Measurements from ENCODE around the gene FYCO1. TPM values are rescaled to one million over a fixed set of nuclear protein-coding genes. Genes with fewer than 3 reads are reported as not detected.

Gene FYCO1
- total RNA-seq, 1 donor from 2014 or later = 26.7 TPM

- TF ChIP-seq CTCF (IDR thresholded peaks at IDR 0.05; ENCODE audit: insufficient read depth, low read length, poor library complexity, severe bottlenecking) = no peak
- no peak for DNase-seq (ENCODE audit: low read depth)
- no peaks in the 10 kb centered on the region for H3K27me3 ChIP-seq (ENCODE audit: control insufficient read depth, insufficient read depth, low read length)
- H3K4me3 ChIP-seq (ENCODE audit: low read depth, low read length) = no peak overlapping the region
- H3K36me3 ChIP-seq (ENCODE audit: control insufficient read depth, insufficient read depth, low read length) = no peaks in the 10 kb centered on the region
These were observed 44.7 kb downstream of the FYCO1 start for GRCh38 chr3:45950686-45951600.

- TF ChIP-seq CTCF (IDR thresholded peaks at IDR 0.05; ENCODE audit: insufficient read depth, low read length, poor library complexity, severe bottlenecking) = no peak
These were observed 45.5 kb downstream of the FYCO1 start for GRCh38 chr3:45950131-45950530.

GRCh38 chr3:45949432-45949831 is 46.2 kb downstream of the FYCO1 start:
- no peak for DNase-seq (ENCODE audit: low read depth)
- TF ChIP-seq CTCF (IDR thresholded peaks at IDR 0.05; ENCODE audit: insufficient read depth, low read length, poor library complexity, severe bottlenecking) = no peak
- Histone ChIP-seq H3K27me3 (ENCODE audit: control insufficient read depth, insufficient read depth, low read length) (no peaks in the 10 kb centered on the region), H3K4me3 (ENCODE audit: low read depth, low read length) (no peak overlapping the region), H3K36me3 (ENCODE audit: control insufficient read depth, insufficient read depth, low read length) (no peaks in the 10 kb centered on the region)

More at GRCh38 chr3:45950131-45950530, 45.5 kb downstream of the FYCO1 start:
- no peak for DNase-seq (ENCODE audit: low read depth)
- Histone ChIP-seq H3K4me3 (ENCODE audit: low read depth, low read length) (no peak overlapping the region), H3K36me3 (ENCODE audit: control insufficient read depth, insufficient read depth, low read length) (no peaks in the 10 kb centered on the region), H3K27me3 (ENCODE audit: control insufficient read depth, insufficient read depth, low read length) (no peaks in the 10 kb centered on the region)

- no peaks in the 10 kb centered on the region for H3K36me3 ChIP-seq (ENCODE audit: control insufficient read depth, insufficient read depth, low read length)
- H3K4me3 ChIP-seq (ENCODE audit: low read depth, low read length) = no peak overlapping the region
- no peak for TF ChIP-seq CTCF (IDR thresholded peaks at IDR 0.05; ENCODE audit: insufficient read depth, low read length, poor library complexity, severe bottlenecking)
- H3K27me3 ChIP-seq (ENCODE audit: control insufficient read depth, insufficient read depth, low read length) = no peaks in the 10 kb centered on the region
- no peak for DNase-seq (ENCODE audit: low read depth)
These were observed 46.7 kb downstream of the FYCO1 start for GRCh38 chr3:45948881-45949280.

GRCh38 chr3:45948311-45948781 is 47.3 kb downstream of the FYCO1 start:
- Histone ChIP-seq H3K27me3 (ENCODE audit: control insufficient read depth, insufficient read depth, low read length) (no peaks in the 10 kb centered on the region), H3K36me3 (ENCODE audit: control insufficient read depth, insufficient read depth, low read length) (no peaks in the 10 kb centered on the region), H3K4me3 (ENCODE audit: low read depth, low read length) (no peak overlapping the region)
- no peak for TF ChIP-seq CTCF (IDR thresholded peaks at IDR 0.05; ENCODE audit: insufficient read depth, low read length, poor library complexity, severe bottlenecking)
- DNase-seq (ENCODE audit: low read depth) = no peak
